ENCODE results near the gene ASPG.
A peak's percentile ranks its signal among the peaks of the same experiment; 100 is the strongest.

Gene ASPG

GRCh38 chr14:104041430-104042104, 43.9 kb upstream of the ASPG start:
- TF ChIP-seq CTCF (conservative IDR thresholded peaks at IDR 0.05; ENCODE audit: low read depth, low read length): no peak
- no peak for DNase-seq (ENCODE audit: low read depth)
- H3K4me3 ChIP-seq (ENCODE audit: low read depth, low read length): no peak overlapping the region

- TF ChIP-seq CTCF (conservative IDR thresholded peaks at IDR 0.05; ENCODE audit: low read depth, low read length): no peak
- H3K4me3 ChIP-seq (ENCODE audit: low read depth, low read length): no peak overlapping the region
- no peak for DNase-seq (ENCODE audit: low read depth)
Observed at GRCh38 chr14:104044016-104044415, 41.5 kb upstream of the ASPG start.

GRCh38 chr14:104047761-104048160, 37.7 kb upstream of the ASPG start:
- H3K4me3 ChIP-seq (ENCODE audit: low read depth, low read length): no peak overlapping the region
- TF ChIP-seq CTCF (conservative IDR thresholded peaks at IDR 0.05; ENCODE audit: low read depth, low read length): no peak
- no peak for DNase-seq (ENCODE audit: low read depth)

- no peak overlapping the region for H3K4me3 ChIP-seq (ENCODE audit: low read depth, low read length)
- DNase-seq (ENCODE audit: low read depth): peak; percentile 92
- TF ChIP-seq CTCF (conservative IDR thresholded peaks at IDR 0.05; ENCODE audit: low read depth, low read length): no peak
Observed at GRCh38 chr14:104048758-104049507, 36.6 kb upstream of the ASPG start.

- TF ChIP-seq CTCF (conservative IDR thresholded peaks at IDR 0.05; ENCODE audit: low read depth, low read length): no peak
- DNase-seq (ENCODE audit: low read depth): no peak
Observed at GRCh38 chr14:104049576-104050240, 35.8 kb upstream of the ASPG start.

GRCh38 chr14:104051092-104051813, 34.2 kb upstream of the ASPG start:
- no peak for TF ChIP-seq CTCF (conservative IDR thresholded peaks at IDR 0.05; ENCODE audit: low read depth, low read length)
- peak; percentile 8 for DNase-seq (ENCODE audit: low read depth)
- no peak overlapping the region for H3K4me3 ChIP-seq (ENCODE audit: low read depth, low read length)

More at GRCh38 chr14:104049576-104050240, 35.8 kb upstream of the ASPG start:
- H3K4me3 ChIP-seq (ENCODE audit: low read depth, low read length): no peak overlapping the region

Data from choroid plexus epithelial cell (primary cell).